Epithelial cell of proximal tubule (primary cell): ENCODE data around the gene CTNNA2. TPM values are rescaled to one million over a fixed set of nuclear protein-coding genes. Genes with fewer than 3 reads are reported as not detected.

Experiments
- DNase-seq: peaks from one replicate; pipeline ENCODE4 v3.0.0-alpha.2; 2011; ENCODE audit warnings: low read depth
- H3K4me3 ChIP-seq: 2 replicates; pipeline ENCODE4 v1.5.1; 2011; ENCODE audit warnings: low read depth, mild to moderate bottlenecking, low read length
- CTCF ChIP-seq: conservative IDR thresholded peaks from 2 replicates; pipeline ENCODE4 v1.5.1; 2012; ENCODE audit warnings: low read depth, mild to moderate bottlenecking, low read length
- total RNA-seq: library from RNA; depleted of rRNA; stranded (reverse); fragments of >200 nt; gene quantifications from 2 replicates; pipeline ENCODE4 v1.2.3, GENCODE V29; 2015

Gene CTNNA2
- total RNA-seq, 1 donor from 2014 or later = 0.06 TPM

DNA sequence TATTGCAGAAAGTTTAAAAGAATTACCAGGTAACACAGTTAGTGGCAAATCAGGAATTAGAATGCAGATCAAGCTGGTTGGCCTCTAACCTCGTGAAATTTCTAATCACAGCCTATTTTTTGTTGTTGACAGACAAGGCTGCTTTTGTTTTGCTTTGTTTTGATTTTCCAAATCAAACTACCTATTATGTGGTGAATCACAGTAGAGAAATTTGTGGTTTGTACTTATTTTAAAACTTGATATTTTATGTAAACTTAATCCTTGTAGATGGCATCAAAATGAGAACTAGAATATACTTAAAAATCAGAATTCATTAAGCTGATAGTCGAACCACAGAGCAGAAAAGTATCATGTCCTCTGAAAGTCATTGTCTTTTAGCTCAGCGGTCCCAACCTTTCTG is 258.1 kb downstream of the CTNNA2 start:
- H3K4me3 ChIP-seq = no peak overlapping the region
- TF ChIP-seq CTCF = no peak
- no peak for DNase-seq

DNA sequence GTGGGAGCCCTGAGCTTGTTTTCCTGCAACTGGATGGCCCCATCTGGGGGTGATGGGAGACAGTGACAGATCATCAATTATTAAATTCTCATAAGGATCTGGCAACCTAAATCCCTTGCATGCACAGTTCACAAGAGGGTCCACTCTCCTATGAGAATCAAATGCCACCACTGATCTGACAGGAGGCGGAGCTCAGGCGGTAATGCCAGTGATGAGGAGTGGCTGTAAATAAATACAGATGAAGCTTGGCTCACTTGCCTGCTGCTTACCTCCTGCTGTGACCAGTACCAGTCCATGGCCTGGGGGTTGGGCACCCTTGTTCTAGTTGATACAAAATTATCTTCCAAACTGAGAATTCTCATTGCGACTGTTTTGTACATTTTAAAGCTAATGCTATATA is 258.6 kb downstream of the CTNNA2 start:
- no peak overlapping the region for H3K4me3 ChIP-seq
- DNase-seq = no peak
- no peak for TF ChIP-seq CTCF

DNA sequence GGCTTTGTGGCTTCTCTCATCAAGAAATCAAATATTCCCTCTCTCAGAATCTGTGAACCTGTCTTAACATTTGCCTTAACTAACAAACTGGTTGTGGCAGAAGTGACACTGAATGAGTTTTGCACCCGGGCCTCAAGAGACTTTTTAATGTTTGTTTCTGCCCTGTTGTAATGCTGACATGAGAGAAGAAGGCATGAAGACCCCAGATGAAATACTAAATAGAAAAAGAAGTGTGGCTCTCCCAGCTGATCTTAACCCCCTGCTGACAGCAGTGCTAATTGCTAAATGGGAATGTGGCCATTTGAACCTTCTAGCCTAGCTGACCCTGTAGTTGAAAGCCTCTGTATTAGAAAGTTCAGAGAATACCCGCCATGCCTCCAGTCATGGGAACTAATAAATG is 261.2 kb downstream of the CTNNA2 start:
- no peak for TF ChIP-seq CTCF
- no peak overlapping the region for H3K4me3 ChIP-seq
- DNase-seq = no peak

GRCh38 chr2:79776461-79776860 is 263.6 kb downstream of the CTNNA2 start:
- no peak overlapping the region for H3K4me3 ChIP-seq
- no peak for DNase-seq
- no peak for TF ChIP-seq CTCF

DNA sequence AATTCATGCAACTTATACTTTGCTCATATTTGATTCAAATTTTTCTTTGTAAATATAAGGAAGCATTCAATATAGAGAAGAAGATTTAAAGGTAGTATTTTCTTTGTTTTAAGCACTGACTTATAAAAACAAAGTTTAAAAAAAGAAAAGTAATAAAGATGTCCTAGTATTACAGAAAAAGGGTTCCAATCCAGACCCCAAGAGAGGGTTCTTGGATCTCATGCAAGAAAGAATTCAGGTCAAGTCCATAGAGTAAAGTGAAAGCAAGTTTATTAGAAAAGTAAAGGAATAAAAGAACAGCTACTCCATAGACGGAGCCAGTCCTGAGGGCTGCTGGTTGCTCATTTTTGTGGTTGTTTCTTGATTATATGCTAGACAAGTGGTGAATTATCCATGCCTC is 267.9 kb downstream of the CTNNA2 start:
- no peak for TF ChIP-seq CTCF
- H3K4me3 ChIP-seq = no peak overlapping the region
- no peak for DNase-seq

GRCh38 chr2:79782576-79783452 is 270.0 kb downstream of the CTNNA2 start:
- DNase-seq = no peak
- TF ChIP-seq CTCF = no peak
- H3K4me3 ChIP-seq = no peak overlapping the region
